H9 (cell line): ENCODE results near the gene SPATA16. TPM values are rescaled to one million over a fixed set of nuclear protein-coding genes. Genes with fewer than 3 reads are reported as not detected.

Source experiments
- DNase-seq: peaks from one replicate; pipeline ENCODE4 v3.0.0-alpha.2; 2017
- H2AFZ ChIP-seq: one replicate; pipeline ENCODE4 v1.6.1; 2013; ENCODE audit warnings: mild to moderate bottlenecking, low read length, control low read depth, moderate library complexity
- H2AK5ac ChIP-seq: 2 replicates; pipeline ENCODE4 v1.6.1; 2013; ENCODE audit warnings: low read length, control low read depth, mixed read lengths; ENCODE audit not compliant: insufficient read length
- H2BK120ac ChIP-seq: one replicate; pipeline ENCODE4 v1.6.1; 2013; ENCODE audit warnings: low read depth, mild to moderate bottlenecking, low read length, control low read depth, inconsistent platforms; ENCODE audit not compliant: poor library complexity, severe bottlenecking
- H2BK12ac ChIP-seq: 2 replicates; pipeline ENCODE4 v1.6.1; 2013; ENCODE audit warnings: low read length, control low read depth, mixed read lengths, low read depth; ENCODE audit not compliant: insufficient read length
- H2BK15ac ChIP-seq: 2 replicates; pipeline ENCODE4 v1.6.1; 2013; ENCODE audit warnings: low read depth, low read length, control low read depth
- H2BK20ac ChIP-seq: one replicate; pipeline ENCODE4 v1.6.1; 2013; ENCODE audit warnings: low read depth, mild to moderate bottlenecking, low read length, control low read depth, inconsistent platforms; ENCODE audit not compliant: poor library complexity, severe bottlenecking
- H2BK5ac ChIP-seq: 2 replicates; pipeline ENCODE4 v1.6.1; 2013; ENCODE audit warnings: low read length, control low read depth, mixed read lengths; ENCODE audit not compliant: insufficient read length
- H3K14ac ChIP-seq: 2 replicates; pipeline ENCODE4 v1.6.1; 2013; ENCODE audit warnings: low read length, control low read depth; ENCODE audit not compliant: insufficient read depth
- H3K18ac ChIP-seq: 2 replicates; pipeline ENCODE4 v1.6.1; 2013; ENCODE audit warnings: low read depth, mild to moderate bottlenecking, mixed read lengths, low read length, control low read depth; ENCODE audit not compliant: insufficient read length
- H3K23ac ChIP-seq: 2 replicates; pipeline ENCODE4 v1.6.1; 2013; ENCODE audit warnings: low read length, control low read depth, mixed read lengths, low read depth; ENCODE audit not compliant: insufficient read length
- H3K23me2 ChIP-seq: 2 replicates; pipeline ENCODE4 v1.6.1; 2013; ENCODE audit warnings: low read depth, mild to moderate bottlenecking, mixed read lengths, low read length, control low read depth; ENCODE audit not compliant: insufficient read length, poor library complexity, severe bottlenecking
- H3K27ac ChIP-seq: 2 replicates; pipeline ENCODE4 v1.5.1; 2013; ENCODE audit warnings: low read length, control low read depth, mixed read lengths, low read depth; ENCODE audit not compliant: insufficient read length
- H3K27me3 ChIP-seq: 2 replicates; pipeline ENCODE4 v1.6.1; 2013; ENCODE audit warnings: low read length, control low read depth, inconsistent platforms; ENCODE audit not compliant: insufficient read depth
- H3K4ac ChIP-seq: 2 replicates; pipeline ENCODE4 v1.6.1; 2013; ENCODE audit warnings: low read depth, mild to moderate bottlenecking, control low read depth, inconsistent platforms, low read length, moderate library complexity
- H3K4me1 ChIP-seq: 2 replicates; pipeline ENCODE4 v1.6.1; 2013; ENCODE audit warnings: low read length, control low read depth, inconsistent platforms; ENCODE audit not compliant: insufficient read depth
- H3K4me2 ChIP-seq: 2 replicates; pipeline ENCODE4 v1.6.1; 2013; ENCODE audit warnings: low read length, control low read depth, mixed read lengths; ENCODE audit not compliant: insufficient read length, insufficient read depth
- H3K56ac ChIP-seq: 2 replicates; pipeline ENCODE4 v1.6.1; 2013; ENCODE audit warnings: low read depth, mild to moderate bottlenecking, mixed read lengths, low read length, control low read depth; ENCODE audit not compliant: insufficient read length
- H3K79me1 ChIP-seq: 2 replicates; pipeline ENCODE4 v1.6.1; 2013; ENCODE audit warnings: low read depth, mild to moderate bottlenecking, moderate library complexity, low read length, control low read depth, inconsistent platforms; ENCODE audit not compliant: insufficient read depth, poor library complexity, severe bottlenecking
- H3K79me2 ChIP-seq: 2 replicates; pipeline ENCODE4 v1.6.1; 2013; ENCODE audit warnings: low read length, control low read depth, inconsistent platforms; ENCODE audit not compliant: insufficient read depth
- H3K9ac ChIP-seq: 2 replicates; pipeline ENCODE4 v1.6.1; 2013; ENCODE audit warnings: low read length, control low read depth, mixed read lengths; ENCODE audit not compliant: insufficient read length; ENCODE audit errors: extremely low read depth
- H3K9me3 ChIP-seq: one replicate; pipeline ENCODE4 v1.6.1; 2013; ENCODE audit warnings: low read depth, low read length, inconsistent platforms; ENCODE audit not compliant: control insufficient read depth
- H3T11ph ChIP-seq: one replicate; pipeline ENCODE4 v1.6.1; 2013; ENCODE audit warnings: mild to moderate bottlenecking, low read length, control low read depth, inconsistent platforms
- H4K20me1 ChIP-seq: one replicate; pipeline ENCODE4 v1.6.1; 2013; ENCODE audit not compliant: control insufficient read depth, insufficient read length, insufficient read depth
- H4K5ac ChIP-seq: 2 replicates; pipeline ENCODE4 v1.6.1; 2013; ENCODE audit warnings: low read depth, mild to moderate bottlenecking, mixed read lengths, low read length, control low read depth; ENCODE audit not compliant: insufficient read length
- H4K8ac ChIP-seq: replicated peaks from 2 replicates; pipeline ENCODE4 v1.6.1; 2013; ENCODE audit warnings: low read length, control low read depth, mixed read lengths, low read depth; ENCODE audit not compliant: insufficient read length
- H4K91ac ChIP-seq: 2 replicates; pipeline ENCODE4 v1.6.1; 2013; ENCODE audit warnings: low read depth, mild to moderate bottlenecking, moderate library complexity, mixed read lengths, low read length, control low read depth; ENCODE audit not compliant: insufficient read length
- H3K27ac Mint-ChIP-seq, 3 experiments: 2 replicates in 2 of 3; 3 replicates in 1 of 3; pipeline ENCODE4 v1.8.0; 2020 to 2021; ENCODE audit warnings: mixed read lengths in 3 of 3, mild to moderate bottlenecking in 1 of 3, moderate library complexity in 1 of 3
- H3K27me3 Mint-ChIP-seq: 2 replicates; pipeline ENCODE4 v1.8.0; 2021; ENCODE audit warnings: low read depth, mild to moderate bottlenecking, moderate library complexity, mixed read lengths
- H3K36me3 Mint-ChIP-seq, 3 experiments: 2 replicates in 2 of 3; 3 replicates in 1 of 3; pipeline ENCODE4 v1.8.0; 2020 to 2021; ENCODE audit warnings: low read depth in 3 of 3, mixed read lengths in 3 of 3; ENCODE audit not compliant: insufficient read depth in 1 of 3
- H3K4me1 Mint-ChIP-seq, 2 experiments: 2 replicates each; pipeline ENCODE4 v1.8.0; 2020; ENCODE audit warnings: mixed read lengths in 2 of 2
- H3K4me3 Mint-ChIP-seq, 2 experiments: 2 replicates in 1 of 2; 3 replicates in 1 of 2; pipeline ENCODE4 v1.8.0; 2020 to 2021; ENCODE audit warnings: mild to moderate bottlenecking in 2 of 2, mixed read lengths in 2 of 2, moderate library complexity in 1 of 2
- H3K9me3 Mint-ChIP-seq, 2 experiments: 2 replicates in 1 of 2; 3 replicates in 1 of 2; pipeline ENCODE4 v1.8.0; 2020; ENCODE audit warnings: mild to moderate bottlenecking in 2 of 2, mixed read lengths in 2 of 2, moderate library complexity in 1 of 2
- CTCF ChIP-seq: fragments of 200-600 bp; sonication (generic); conservative IDR thresholded peaks from 3 replicates; pipeline ENCODE4 v1.8.0; 2021; ENCODE audit warnings: antibody characterized with exemption, mild to moderate bottlenecking
- WGBS: extraction: QIAGEN DNeasy Blood & Tissue Kit; methylation state at CpG from one replicate; pipeline ENCODE4 v1.1.7; 2013; ENCODE audit warnings: missing lambda C conversion rate, low lambda C conversion rate, mixed read lengths; ENCODE audit not compliant: insufficient read length; ENCODE audit errors: extremely low coverage; 5-methylcytosine and 5-hydroxymethylcytosine counted together
- total RNA-seq: library from RNA; stranded (reverse); gene quantifications from 2 replicates; pipeline ENCODE4 v1.2.1, GENCODE V29; 2021

Gene SPATA16
- total RNA-seq, 1 experiment from 2014 or later, result not detected

GRCh38 chr3:172876297-172876696 is 264.7 kb downstream of the SPATA16 start:
- Histone ChIP-seq H3K79me2 (no peaks in the 10 kb centered on the region), H3T11ph (no peak overlapping the region), H3K23ac (no peak overlapping the region), H2BK20ac (no peak overlapping the region), H4K5ac (no peak overlapping the region), H3K4ac (no peak overlapping the region), H3K27ac (no peak overlapping the region), H2AK5ac (no peak overlapping the region), H4K91ac (no peak overlapping the region), H3K18ac (no peak overlapping the region), H2BK5ac (no peak overlapping the region), H3K14ac (no peak overlapping the region), H2BK12ac (no peak overlapping the region), H2BK120ac (no peak overlapping the region), H4K8ac (no peak overlapping the region), H3K23me2 (no peaks in the 10 kb centered on the region), H3K79me1 (no peaks in the 10 kb centered on the region), H3K9me3 (no peaks in the 10 kb centered on the region), H2AFZ (no peak overlapping the region), H4K20me1 (no peaks in the 10 kb centered on the region), H3K27me3 (no peaks in the 10 kb centered on the region), H3K4me2 (no peak overlapping the region), H3K56ac (no peak overlapping the region), H3K4me1 (peaks cover 13% of the 10 kb centered on the region; the same call in 1 of the 2 replicates), H3K9ac (no peak overlapping the region), H2BK15ac (no peak overlapping the region)
- TF ChIP-seq CTCF, result no peak
- Mint-ChIP-seq H3K4me3 (no peak overlapping the region; a peak in 1 of 5 replicates), H3K27ac (no peak overlapping the region), H3K4me1 (peaks cover 31% of the 10 kb centered on the region in 2 experiments), H3K27me3 (peaks cover 2% of the 10 kb centered on the region; the same call in 1 of the 2 replicates), H3K36me3 (peaks cover 19 to 24% (median 21%) of the 10 kb centered on the region in 3 experiments), H3K9me3 (peaks cover 24 to 26% of the 10 kb centered on the region in 2 experiments)
- DNase-seq, result no peak
- WGBS, result no CpG with 5 or more reads among the region's 3 CpGs
